ENCODE data around the gene ZNF536.
"Not testable (repeated sequence)": the region's sequence is repeated elsewhere in the genome, so short reads cannot be mapped to it uniquely, and the experiment has no call there.

- not testable (repeated sequence) for TF ChIP-seq POLR2A, CTCF (IDR thresholded peaks at IDR 0.05)
Measured at GRCh38 chr19:30466598-30466997, 94.4 kb downstream of the ZNF536 start.
